ENCODE measurements around the gene AP4M1. TPM values are rescaled to one million over a fixed set of nuclear protein-coding genes. Genes with fewer than 3 reads are reported as not detected.

The AP4M1 gene
- total RNA-seq, 1 experiment from 2014 or later, result 25.8 TPM

GRCh38 chr7:100081535-100082102 lies 19.8 kb upstream of the AP4M1 start, which contains the start of gene ZNF3:
Gene ZNF3, minus strand, starts transcription at chr7:100081723. Its CDS starts 4,366 bp downstream, at chr7:100077357.
- in situ Hi-C loops (cut with HindIII; ENCODE audit: low pct_unique_long_range_greater_than_20kb, low sequenced_read_pairs), result no loop called here
- DNase-seq (ENCODE audit: low read depth), result peak; percentile 99

DNA sequence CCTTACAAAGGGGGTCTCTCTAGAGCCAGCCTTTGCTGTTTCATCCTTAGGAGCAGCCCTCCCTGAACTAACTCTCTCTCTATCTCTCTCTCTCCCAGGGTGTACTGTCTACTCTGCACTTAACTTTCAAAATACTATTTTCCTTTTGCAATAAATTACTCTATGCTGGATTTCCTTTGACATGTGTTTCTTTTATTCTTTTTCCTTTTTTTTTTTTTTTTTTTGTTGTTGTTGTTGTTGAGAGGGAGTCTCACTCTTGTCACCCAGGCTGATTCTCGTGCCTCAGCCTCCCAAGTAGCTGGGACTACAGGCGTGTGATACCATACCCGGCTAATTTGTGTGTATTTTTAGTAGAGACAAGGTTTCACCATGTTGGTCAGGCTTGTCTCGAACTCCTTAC lies 18.5 kb upstream of the AP4M1 start:
- in situ Hi-C loops (cut with HindIII; ENCODE audit: low pct_unique_long_range_greater_than_20kb, low sequenced_read_pairs), result no loop called here
- DNase-seq (ENCODE audit: low read depth), result no peak

DNA sequence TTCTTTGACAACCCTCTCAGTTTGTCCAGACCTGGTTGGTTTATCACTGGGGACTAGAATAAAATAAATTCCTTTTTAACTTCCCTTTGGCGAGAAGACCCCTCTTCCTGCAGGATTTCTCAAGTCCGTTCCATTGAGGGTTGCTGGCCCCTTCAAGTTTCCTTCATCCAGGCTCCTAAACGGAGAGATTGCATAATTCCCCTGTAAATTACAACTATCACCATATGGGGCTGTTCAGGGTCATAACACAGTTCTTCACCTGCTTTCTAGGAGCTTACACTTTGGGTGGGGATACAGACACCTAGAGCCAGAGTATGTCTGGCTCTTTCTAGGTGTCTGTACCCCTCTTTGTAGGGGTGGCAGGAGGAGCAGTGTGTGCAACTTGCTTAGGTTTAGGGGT lies 15.9 kb upstream of the AP4M1 start:
- in situ Hi-C loops (cut with HindIII; ENCODE audit: low pct_unique_long_range_greater_than_20kb, low sequenced_read_pairs), result no loop called here
- DNase-seq (ENCODE audit: low read depth), result no peak

DNA sequence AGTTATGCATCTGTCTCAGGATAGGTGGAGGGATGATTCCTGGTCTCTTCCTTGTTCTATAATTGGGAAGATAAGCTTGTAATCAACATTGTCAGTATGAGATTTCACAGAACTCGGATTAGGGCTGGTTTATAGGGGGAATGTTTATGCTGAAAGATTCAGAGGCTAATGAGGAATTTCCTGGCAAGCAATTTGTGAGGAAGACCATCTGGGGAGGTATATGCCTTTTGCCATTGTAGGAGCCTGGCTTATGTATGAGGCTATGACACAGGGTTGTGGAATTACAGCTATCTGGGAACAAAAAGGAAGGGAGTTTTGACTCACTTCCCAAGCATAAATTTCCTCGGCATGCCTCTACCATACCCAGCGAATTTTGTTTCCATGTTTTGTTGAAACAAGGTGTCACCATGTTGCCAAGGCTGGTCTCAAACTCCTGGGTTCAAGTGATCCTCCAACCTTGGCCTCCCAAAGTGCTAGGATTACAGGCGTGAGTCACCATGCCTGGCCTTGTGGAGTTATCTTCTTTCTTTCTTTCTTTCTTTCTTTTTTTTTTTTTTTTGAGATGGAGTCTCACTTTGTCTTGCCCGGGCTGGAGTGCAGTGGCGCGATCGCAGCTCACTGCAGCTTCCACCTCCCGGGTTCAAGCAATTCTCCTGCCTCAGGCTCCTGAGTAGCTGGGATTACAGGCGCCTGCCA lies 14.2 kb upstream of the AP4M1 start:
- peak; percentile 34 for DNase-seq (ENCODE audit: low read depth)
- in situ Hi-C loops (cut with HindIII; ENCODE audit: low pct_unique_long_range_greater_than_20kb, low sequenced_read_pairs), result no loop called here

DNA sequence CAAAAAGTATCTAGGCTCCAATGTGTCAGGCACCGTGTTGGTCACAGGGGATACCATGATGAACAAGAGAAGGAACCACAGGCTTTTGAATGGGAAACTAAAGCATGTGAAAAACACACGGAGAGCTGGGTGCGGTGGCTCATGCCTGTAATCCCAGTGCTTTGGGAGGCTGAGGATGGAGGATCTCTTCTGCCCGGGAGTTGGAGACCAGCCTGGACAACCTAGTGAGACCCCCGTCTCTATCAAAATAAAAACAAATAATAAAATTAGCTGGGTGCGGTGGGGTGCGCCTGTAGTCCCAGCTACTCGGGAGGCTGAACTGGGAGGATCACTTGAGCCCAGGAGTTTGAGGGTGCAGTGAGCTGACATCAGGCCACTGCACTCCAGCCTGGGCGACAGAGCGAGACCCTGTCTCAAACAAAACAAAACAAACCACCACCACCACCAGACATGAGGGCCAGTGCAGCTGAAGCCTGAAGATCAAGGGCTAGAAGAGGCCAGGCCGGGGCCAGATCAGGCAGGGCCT lies 13.3 kb upstream of the AP4M1 start:
- in situ Hi-C loops (cut with HindIII; ENCODE audit: low pct_unique_long_range_greater_than_20kb, low sequenced_read_pairs), result no loop called here

GRCh38 chr7:100088621-100089457 lies 12.6 kb upstream of the AP4M1 start, which contains the start of gene COPS6:
Gene COPS6, plus strand, starts transcription at chr7:100088969. Its CDS starts 22 bp downstream, at chr7:100088991.
- DNase-seq (ENCODE audit: low read depth), result peak; percentile 74
- in situ Hi-C loops (cut with HindIII; ENCODE audit: low pct_unique_long_range_greater_than_20kb, low sequenced_read_pairs), result no loop called here

More for the DNA sequence above, 13.3 kb upstream of the AP4M1 start:
- DNase-seq (ENCODE audit: low read depth), result no peak

DNA sequence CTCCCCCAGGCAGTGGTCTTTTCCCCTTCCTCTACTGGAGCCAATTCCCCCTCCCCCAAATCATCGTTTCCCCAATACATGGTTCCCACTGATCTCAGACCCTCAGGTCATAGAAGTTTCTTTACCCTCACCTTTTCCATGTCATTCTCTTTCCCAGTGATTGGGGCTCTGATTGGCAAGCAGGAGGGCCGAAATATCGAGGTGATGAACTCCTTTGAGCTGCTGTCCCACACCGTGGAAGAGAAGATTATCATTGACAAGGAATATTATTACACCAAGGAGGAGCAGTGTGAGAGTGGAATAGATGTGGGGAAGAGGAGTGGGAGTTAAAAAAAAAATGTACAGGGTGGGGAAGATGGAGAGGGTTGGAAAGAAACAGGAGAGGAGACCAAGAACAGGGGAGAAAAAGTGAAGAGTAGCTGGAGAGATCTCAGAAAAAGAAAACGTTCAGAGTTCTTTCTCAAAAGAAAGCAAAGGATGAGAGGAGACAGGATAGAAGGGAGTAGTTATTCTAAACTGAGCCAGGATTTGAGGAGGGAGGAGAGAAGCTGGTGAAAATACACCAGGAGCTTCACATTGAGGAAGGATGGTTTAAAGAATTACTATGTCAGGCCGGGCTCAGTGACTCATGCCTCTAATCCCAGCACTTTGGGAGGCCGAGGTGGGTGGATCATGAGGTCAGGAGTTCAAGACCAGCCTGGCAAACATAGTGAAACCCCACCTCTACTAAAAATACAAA lies 11.8 kb upstream of the AP4M1 start:
- DNase-seq (ENCODE audit: low read depth), result no peak
- in situ Hi-C loops (cut with HindIII; ENCODE audit: low pct_unique_long_range_greater_than_20kb, low sequenced_read_pairs), result no loop called here

- in situ Hi-C loops (cut with HindIII; ENCODE audit: low pct_unique_long_range_greater_than_20kb, low sequenced_read_pairs), result no loop called here
- no peak for DNase-seq (ENCODE audit: low read depth)
Observed at GRCh38 chr7:100090527-100091410, 10.7 kb upstream of the AP4M1 start.

- in situ Hi-C loops (cut with HindIII; ENCODE audit: low pct_unique_long_range_greater_than_20kb, low sequenced_read_pairs), result no loop called here
- DNase-seq (ENCODE audit: low read depth), result no peak
Observed at GRCh38 chr7:100091411-100092181, 9.8 kb upstream of the AP4M1 start.

DNA sequence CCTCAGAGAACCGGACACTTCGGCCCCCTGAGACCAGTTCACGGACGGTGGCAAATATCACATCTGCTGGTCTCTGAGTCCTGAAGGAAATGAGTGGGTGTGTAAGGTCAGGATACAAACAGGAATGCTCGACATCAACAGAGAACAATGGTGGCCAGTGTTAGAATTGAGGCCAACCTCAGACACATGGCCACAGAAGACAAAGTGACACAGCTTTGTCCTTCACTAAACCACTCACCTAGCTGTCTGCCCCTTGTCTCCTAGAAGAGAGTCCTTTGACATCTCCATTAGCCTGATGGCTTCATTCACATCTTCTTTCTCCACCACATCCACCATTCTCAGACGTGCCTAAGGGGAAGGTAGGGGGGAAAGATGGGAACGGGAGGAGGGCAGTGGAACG lies 8.4 kb upstream of the AP4M1 start:
- no peak for DNase-seq (ENCODE audit: low read depth)
- in situ Hi-C loops (cut with HindIII; ENCODE audit: low pct_unique_long_range_greater_than_20kb, low sequenced_read_pairs), result no loop called here

DNA sequence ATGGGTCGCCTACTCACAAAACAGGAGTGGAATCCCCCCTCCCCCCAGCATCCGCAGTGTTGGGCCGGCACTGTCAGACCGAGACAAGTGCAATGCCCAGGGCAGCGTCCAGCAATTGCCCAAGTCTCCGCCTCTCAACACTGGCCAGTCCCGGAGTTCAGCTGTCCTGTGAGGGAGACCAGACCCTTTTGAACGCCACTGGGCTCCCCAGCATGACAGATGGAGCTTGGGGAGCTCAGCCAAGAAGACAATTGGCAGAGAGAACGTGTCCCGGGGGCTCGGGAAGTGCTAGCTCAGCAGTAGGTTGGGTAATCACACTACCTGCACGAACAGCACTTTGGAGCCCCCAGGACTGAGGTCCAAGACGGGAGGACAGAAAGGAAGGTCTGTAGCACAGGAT lies 7.9 kb upstream of the AP4M1 start:
- no peak for DNase-seq (ENCODE audit: low read depth)
- in situ Hi-C loops (cut with HindIII; ENCODE audit: low pct_unique_long_range_greater_than_20kb, low sequenced_read_pairs), result no loop called here

DNA sequence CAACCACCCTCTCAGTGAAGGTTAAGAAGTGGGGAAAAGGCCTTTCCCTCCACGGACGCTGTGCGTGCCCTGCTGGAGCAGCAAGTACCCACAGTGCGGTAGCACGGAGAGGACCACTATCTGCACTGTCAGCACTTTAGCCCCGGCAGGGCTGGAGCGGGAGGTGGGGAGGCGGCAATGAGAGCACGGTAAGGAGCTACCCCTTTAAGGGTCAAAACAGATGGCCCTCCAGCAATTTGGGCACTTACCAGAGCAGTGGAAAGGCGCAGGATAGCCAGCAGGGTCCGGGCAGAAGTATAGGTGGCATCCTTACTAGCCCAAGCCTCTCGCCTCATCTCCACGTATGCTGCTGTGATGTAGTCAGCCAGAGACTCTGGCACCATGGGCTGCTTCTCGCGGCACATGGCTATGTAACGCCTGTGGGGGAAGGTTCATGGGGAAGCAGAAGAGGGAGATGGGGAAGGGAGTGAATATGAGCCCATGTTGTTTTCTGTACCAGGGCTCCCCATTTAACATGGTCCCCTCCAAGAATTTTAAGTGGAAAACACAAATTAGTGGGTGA lies 7.4 kb upstream of the AP4M1 start:
- DNase-seq (ENCODE audit: low read depth), result no peak
- in situ Hi-C loops (cut with HindIII; ENCODE audit: low pct_unique_long_range_greater_than_20kb, low sequenced_read_pairs), result no loop called here

GRCh38 chr7:100095289-100095688 lies 6.2 kb upstream of the AP4M1 start:
- no peak for DNase-seq (ENCODE audit: low read depth)
- in situ Hi-C loops (cut with HindIII; ENCODE audit: low pct_unique_long_range_greater_than_20kb, low sequenced_read_pairs), result no loop called here

DNA sequence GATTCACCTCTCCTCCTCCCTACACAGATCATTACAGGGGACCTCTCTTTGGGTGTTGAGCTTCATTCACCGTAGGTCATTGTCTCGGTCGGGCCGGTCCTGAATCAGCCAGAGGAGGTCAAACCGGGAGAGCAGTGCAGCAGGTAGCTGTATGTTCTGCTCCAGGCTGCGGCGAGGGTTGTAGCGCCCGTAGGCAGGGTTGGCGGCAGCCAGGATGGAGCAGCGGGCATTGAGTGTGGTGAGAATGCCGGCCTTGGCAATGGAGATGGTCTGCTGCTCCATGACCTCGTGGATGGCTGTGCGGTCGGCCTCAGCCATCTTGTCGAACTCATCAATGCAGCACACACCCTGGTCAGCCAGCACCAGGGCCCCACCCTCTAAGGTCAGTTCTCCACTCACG lies 5.7 kb upstream of the AP4M1 start:
- no peak for DNase-seq (ENCODE audit: low read depth)
- in situ Hi-C loops (cut with HindIII; ENCODE audit: low pct_unique_long_range_greater_than_20kb, low sequenced_read_pairs), result no loop called here

DNA sequence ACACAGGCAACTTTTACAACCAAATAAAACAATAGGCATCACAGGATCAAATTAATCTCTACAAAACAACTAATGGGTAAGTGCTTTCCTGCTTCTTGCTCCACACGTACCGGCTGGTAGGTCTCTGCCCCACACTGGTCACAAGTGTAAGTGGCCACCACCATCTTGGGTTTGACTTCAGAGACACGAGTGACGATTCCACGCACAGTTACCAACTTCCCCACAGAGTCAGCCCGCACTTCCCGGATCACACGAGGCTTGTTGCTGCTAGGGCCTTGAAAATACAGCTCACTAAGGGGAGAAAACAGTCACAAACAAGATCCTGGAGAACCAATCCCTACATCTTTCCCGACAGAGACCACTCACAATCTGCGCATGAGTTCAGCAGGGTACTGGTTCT lies 2.5 kb upstream of the AP4M1 start:
- in situ Hi-C loops (cut with HindIII; ENCODE audit: low pct_unique_long_range_greater_than_20kb, low sequenced_read_pairs), result no loop called here
- no peak for DNase-seq (ENCODE audit: low read depth)

- DNase-seq (ENCODE audit: low read depth), result no peak
- in situ Hi-C loops (cut with HindIII; ENCODE audit: low pct_unique_long_range_greater_than_20kb, low sequenced_read_pairs), result no loop called here
Observed at GRCh38 chr7:100099452-100099851, 2.0 kb upstream of the AP4M1 start.
